ENCODE results near the gene PWP1.
A peak's percentile ranks its signal among the peaks of the same experiment; 100 is the strongest.

Gene PWP1

GRCh38 chr12:107685360-107686248 is at the start of gene PWP1:
Gene PWP1 (plus strand): TSS chr12:107685799. CDS start chr12:107685900, 101 bp downstream.
- peak in 55 of 56 donors; percentile 29 to 95 (median 88) for DNase-seq

- DNase-seq = no peak
These were observed 44.4 kb upstream of the PWP1 start for GRCh38 chr12:107641154-107641553.

DNA sequence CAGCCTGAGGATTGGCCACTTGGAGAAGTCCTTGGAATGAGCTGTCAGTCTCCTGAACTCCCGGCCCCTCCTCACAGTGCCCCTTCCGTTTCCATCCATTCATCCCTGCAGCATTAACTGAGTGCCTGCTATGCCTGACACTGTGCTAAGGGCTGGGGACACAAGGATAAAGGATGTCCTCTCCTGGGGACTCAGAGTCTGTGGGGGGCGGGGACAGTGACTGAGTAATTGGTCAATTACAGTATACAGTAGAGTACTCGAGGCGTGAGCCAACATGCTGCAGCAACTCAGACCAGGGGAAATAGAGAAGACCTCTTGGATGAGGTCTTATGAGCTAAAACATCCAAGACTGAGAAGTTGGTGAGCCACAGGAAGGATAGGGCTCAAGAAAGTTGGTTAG is 43.4 kb upstream of the PWP1 start:
- no peak for DNase-seq

- DNase-seq = peak in 13 of 56 donors; percentile 6 to 48 (median 15)
These were observed 39.8 kb upstream of the PWP1 start for GRCh38 chr12:107645630-107646333.

DNA sequence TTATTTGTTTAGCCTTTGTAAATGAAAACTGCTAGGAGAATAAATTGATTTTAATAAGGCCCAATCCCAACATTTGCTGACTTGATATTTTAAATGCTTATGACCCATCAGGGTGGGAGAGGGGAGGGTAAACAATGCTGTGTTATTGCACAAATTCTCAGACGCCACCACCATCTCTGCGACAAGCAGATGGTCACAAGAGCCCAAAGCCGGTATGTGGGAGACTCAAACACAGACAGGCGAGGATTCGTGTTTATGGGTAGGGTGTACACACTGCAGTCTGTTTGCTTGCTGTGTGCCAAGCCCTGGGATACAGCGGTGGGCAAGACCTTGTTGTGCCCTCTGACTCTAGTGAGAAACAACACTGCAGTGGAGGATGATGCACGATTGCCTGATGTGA is 39.2 kb upstream of the PWP1 start:
- DNase-seq = no peak

GRCh38 chr12:107649661-107650061 is 35.9 kb upstream of the PWP1 start:
- DNase-seq = peak in 6 of 56 donors; percentile 3 to 53 (median 22)

- DNase-seq = no peak
These were observed 34.6 kb upstream of the PWP1 start for GRCh38 chr12:107650977-107651376.

GRCh38 chr12:107651571-107652449 is 33.8 kb upstream of the PWP1 start:
- DNase-seq = peak in 6 of 56 donors; percentile 4 to 31 (median 6)

GRCh38 chr12:107653519-107653918 is 32.1 kb upstream of the PWP1 start:
- no peak for DNase-seq

DNA sequence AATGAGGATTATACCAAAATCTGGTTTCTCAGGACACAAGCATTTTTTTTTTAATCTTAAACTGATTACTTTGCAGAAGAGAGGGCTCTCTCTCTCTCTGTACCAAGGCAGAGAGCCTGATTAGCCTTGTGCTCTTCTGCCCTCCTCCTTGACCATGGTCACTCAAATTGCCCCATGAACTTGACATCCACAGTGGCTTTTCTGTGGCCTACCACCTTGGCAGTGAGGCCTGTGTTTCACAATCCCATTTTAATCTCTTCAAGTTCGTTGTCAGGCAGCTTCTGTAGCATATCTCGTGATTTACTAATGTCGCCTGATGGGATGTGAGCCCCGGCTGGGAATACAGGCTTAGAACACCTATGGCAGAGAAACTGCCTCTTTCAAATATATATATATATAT is 30.7 kb upstream of the PWP1 start:
- DNase-seq = no peak

- DNase-seq = no peak
These were observed 30.1 kb upstream of the PWP1 start for GRCh38 chr12:107655281-107656065.

- no peak for DNase-seq
These were observed 29.3 kb upstream of the PWP1 start for GRCh38 chr12:107656302-107656701.

- DNase-seq = no peak
These were observed 28.5 kb upstream of the PWP1 start for GRCh38 chr12:107657133-107657532.

GRCh38 chr12:107657621-107658020 is 28.0 kb upstream of the PWP1 start:
- no peak for DNase-seq

DNA sequence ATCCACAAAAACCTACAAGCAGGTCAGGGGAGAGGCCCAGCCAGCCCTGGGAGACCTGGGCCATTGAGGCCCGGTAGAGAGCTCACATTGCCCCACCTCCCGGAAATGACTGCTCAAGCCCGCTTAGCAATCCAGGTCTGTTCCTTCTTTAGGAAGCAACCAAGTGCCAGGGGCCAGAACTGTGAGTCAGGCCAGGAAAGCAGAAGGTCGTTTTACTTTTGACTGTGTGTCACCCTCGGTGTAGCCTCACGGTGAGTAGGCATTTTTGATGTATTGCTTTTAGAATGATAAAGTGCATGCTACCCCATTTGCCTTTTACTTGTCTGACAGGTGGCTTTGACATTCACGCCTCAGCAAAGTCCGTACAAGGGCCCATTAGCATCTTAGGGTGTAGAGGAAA is 25.4 kb upstream of the PWP1 start:
- DNase-seq = no peak

DNA sequence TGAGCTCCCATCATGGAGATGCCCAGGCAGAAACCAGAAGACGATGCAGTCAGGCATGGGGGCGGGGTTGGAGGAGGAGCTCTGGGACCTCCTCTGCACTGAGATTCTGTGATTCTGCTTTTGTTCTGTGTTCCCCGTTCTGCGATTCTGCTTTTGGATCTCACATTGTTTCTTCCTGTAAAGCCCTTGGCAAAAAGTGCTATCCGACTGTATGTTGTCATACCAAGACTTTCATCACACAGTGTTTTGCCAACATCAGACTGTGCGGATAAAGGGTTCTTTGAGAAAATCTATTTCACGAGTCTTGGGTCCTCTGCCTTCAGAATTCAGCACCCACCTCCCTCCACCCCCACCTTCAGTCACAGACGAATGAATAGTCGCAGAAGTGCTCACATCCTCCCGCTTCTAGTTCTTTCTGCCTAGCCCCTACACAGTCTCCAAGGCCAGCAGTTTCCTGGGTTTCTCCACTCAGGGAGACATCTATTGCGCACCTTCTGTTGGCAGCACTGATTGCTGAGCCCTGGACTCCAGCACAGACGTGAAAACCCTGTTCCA is 24.7 kb upstream of the PWP1 start:
- DNase-seq = peak in 29 of 56 donors; percentile 2 to 71 (median 28)

DNA sequence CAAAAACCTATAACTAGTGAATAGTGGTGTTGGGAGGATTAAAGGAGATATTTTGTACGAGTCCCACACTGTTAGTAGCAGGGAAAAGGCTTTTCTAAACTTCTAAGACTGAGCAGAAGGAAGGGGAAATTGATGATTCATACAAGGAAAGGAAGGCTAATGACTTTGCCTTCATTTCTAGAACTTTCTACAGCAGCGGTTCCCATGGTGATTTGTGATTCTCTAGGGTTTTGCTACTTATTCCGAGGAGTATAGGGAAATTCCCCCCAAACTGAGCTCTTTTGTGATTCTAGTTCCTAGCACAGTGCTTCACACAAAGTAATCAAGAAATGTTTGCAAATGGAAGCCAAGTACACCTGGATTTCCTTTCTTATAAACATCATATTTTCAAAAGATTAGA is 23.8 kb upstream of the PWP1 start:
- no peak for DNase-seq

DNA sequence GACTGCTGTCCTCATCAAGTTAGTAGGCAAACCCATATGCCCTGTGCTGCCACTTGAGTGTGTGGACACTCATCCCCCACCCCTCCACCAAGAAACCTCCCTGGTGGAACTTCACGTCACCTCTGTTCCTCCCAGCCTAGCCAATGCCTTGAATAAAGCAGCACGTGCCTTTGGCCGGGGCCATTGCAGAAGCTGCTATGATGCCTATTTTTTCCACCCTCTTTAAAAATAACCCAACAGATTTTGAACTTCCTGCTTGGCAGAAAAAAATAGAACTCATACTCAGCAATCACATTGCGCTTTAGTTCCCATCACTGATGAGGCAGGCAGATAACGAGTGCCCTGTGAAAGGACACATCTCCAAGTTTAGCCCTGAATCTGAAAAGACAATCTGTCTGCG is 23.1 kb upstream of the PWP1 start:
- DNase-seq = no peak

GRCh38 chr12:107663277-107663676 is 22.3 kb upstream of the PWP1 start:
- DNase-seq = no peak

- no peak for DNase-seq
These were observed 19.6 kb upstream of the PWP1 start for GRCh38 chr12:107666009-107666408.

All from nucleus accumbens (tissue), 56 donors.